ENCODE measurements around the gene UBAP2L. TPM values are rescaled to one million over a fixed set of nuclear protein-coding genes. Genes with fewer than 3 reads are reported as not detected.
"Not testable (repeated sequence)": the region's sequence is repeated elsewhere in the genome, so short reads cannot be mapped to it uniquely, and the experiment has no call there.

Gene UBAP2L
- polyA plus RNA-seq, 1 experiment, result 134 TPM

GRCh38 chr1:154272999-154273563, 52.3 kb downstream of the UBAP2L start:
- DNase-seq (ENCODE audit: low read depth), result no peak
- peaks cover 17% of the 10 kb centered on the region for H3K36me3 ChIP-seq (ENCODE audit: control insufficient read depth, insufficient read depth, low read length)
- peak overlapping the region; percentile 85 for H3K4me3 ChIP-seq (ENCODE audit: low read depth, low read length)
- ChIA-PET CTCF (interaction anchor here (0.6 to 4.7 kb wide), 8 partner anchors 14 to 193 kb away, joined by 3 to 19 read pairs (median 3); partner anchors contain the start of gene UBAP2L), POLR2A (no interaction called here)
- H3K27me3 ChIP-seq (ENCODE audit: control insufficient read depth, insufficient read depth, low read length), result no peaks in the 10 kb centered on the region
- TF ChIP-seq CTCF (IDR thresholded peaks at IDR 0.05; ENCODE audit: insufficient read depth, low read depth, low read length), result no peak

DNA sequence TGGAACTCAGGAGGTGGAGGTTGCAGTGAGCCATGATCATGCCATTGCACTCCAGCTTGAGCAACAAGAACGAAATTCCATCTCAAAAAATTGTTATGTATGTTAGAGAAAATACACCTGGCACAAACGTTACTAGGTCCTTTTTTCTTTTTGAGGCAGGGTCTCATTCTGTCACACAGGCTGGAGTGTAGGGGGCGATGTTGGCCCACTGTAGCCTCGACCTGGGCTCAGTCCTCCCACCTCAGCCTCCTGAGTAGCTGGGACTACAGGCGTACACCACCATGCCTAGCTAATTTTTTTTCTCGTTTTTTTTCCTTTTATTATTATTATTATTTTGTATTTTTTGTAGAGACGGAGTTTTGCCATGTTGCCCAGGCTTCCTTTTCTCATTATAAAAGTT, 56.0 kb downstream of the UBAP2L start:
- ChIA-PET POLR2A (no interaction called here), CTCF (interaction anchor here (1.2 to 2.0 kb wide), 2 partner anchors 49 to 58 kb away, joined by 3 to 5 read pairs; no protein-coding TSS in a partner anchor)
- Histone ChIP-seq H3K27me3 (ENCODE audit: control insufficient read depth, insufficient read depth, low read length) (no peaks in the 10 kb centered on the region), H3K36me3 (ENCODE audit: control insufficient read depth, insufficient read depth, low read length) (peaks cover 3% of the 10 kb centered on the region), H3K4me3 (ENCODE audit: low read depth, low read length) (no peak overlapping the region)
- no peak for DNase-seq (ENCODE audit: low read depth)
- TF ChIP-seq CTCF (IDR thresholded peaks at IDR 0.05; ENCODE audit: insufficient read depth, low read depth, low read length), result 0 out of 2 replicates have a peak, but pooled peaks have one; percentile 9

- CTCF ChIA-PET, result not testable (repeated sequence)
Measured at GRCh38 chr1:154287591-154287990, 66.8 kb downstream of the UBAP2L start.

GRCh38 chr1:154288661-154289060, 67.9 kb downstream of the UBAP2L start:
- TF ChIP-seq CTCF (IDR thresholded peaks at IDR 0.05; ENCODE audit: insufficient read depth, low read depth, low read length), result no peak
- H3K36me3 ChIP-seq (ENCODE audit: control insufficient read depth, insufficient read depth, low read length), result no peaks in the 10 kb centered on the region
- no peaks in the 10 kb centered on the region for H3K27me3 ChIP-seq (ENCODE audit: control insufficient read depth, insufficient read depth, low read length)
- DNase-seq (ENCODE audit: low read depth), result no peak
- H3K4me3 ChIP-seq (ENCODE audit: low read depth, low read length), result no peak overlapping the region
- ChIA-PET CTCF (interaction anchor here (1.2 kb wide), 1 partner anchor 37 kb away, joined by 4 read pairs; no protein-coding TSS in a partner anchor), POLR2A (no interaction called here)

More at GRCh38 chr1:154287591-154287990, 66.8 kb downstream of the UBAP2L start:
- H3K36me3 ChIP-seq (ENCODE audit: control insufficient read depth, insufficient read depth, low read length); DNase-seq (ENCODE audit: low read depth); H3K4me3 ChIP-seq (ENCODE audit: low read depth, low read length); POLR2A ChIA-PET; H3K27me3 ChIP-seq (ENCODE audit: control insufficient read depth, insufficient read depth, low read length): not testable (repeated sequence)

- ChIA-PET CTCF (interaction anchor here (0.9 to 1.8 kb wide), 4 partner anchors 10 to 39 kb away, joined by 3 to 5 read pairs (median 3); no protein-coding TSS in a partner anchor), POLR2A (no interaction called here)
- H3K36me3 ChIP-seq (ENCODE audit: control insufficient read depth, insufficient read depth, low read length), result no peaks in the 10 kb centered on the region
Measured at GRCh38 chr1:154290921-154291320, 70.2 kb downstream of the UBAP2L start.

More at GRCh38 chr1:154290921-154291320, 70.2 kb downstream of the UBAP2L start:
- no peak for DNase-seq (ENCODE audit: low read depth)
- Histone ChIP-seq H3K4me3 (ENCODE audit: low read depth, low read length) (no peak overlapping the region), H3K27me3 (ENCODE audit: control insufficient read depth, insufficient read depth, low read length) (no peaks in the 10 kb centered on the region)
- no peak for TF ChIP-seq CTCF (IDR thresholded peaks at IDR 0.05; ENCODE audit: insufficient read depth, low read depth, low read length)
